ENCODE measurements around the gene CEP19. TPM values are rescaled to one million over a fixed set of nuclear protein-coding genes. Genes with fewer than 3 reads are reported as not detected.

CEP19 gene
- total RNA-seq, 1 experiment from 2014 or later, result 1.3 TPM

GRCh38 chr3:196684548-196685407 lies 27.3 kb downstream of the CEP19 start:
- Histone ChIP-seq H2AK5ac (ENCODE audit: insufficient read length, low read length) (no peak overlapping the region), H4K5ac (ENCODE audit: insufficient read length, low read depth, low read length) (no peak overlapping the region), H3K23me2 (ENCODE audit: insufficient read length, low read depth, low read length, poor library complexity, severe bottlenecking) (no peaks in the 10 kb centered on the region), H3K79me1 (ENCODE audit: insufficient read depth, low read depth, low read length, poor library complexity, severe bottlenecking) (no peaks in the 10 kb centered on the region), H3T11ph (ENCODE audit: low read length) (no peak overlapping the region), H3K4me1 (ENCODE audit: insufficient read depth, low read length) (no peaks in the 10 kb centered on the region; the same call in 1 of the 2 replicates), H4K20me1 (ENCODE audit: control insufficient read depth, insufficient read depth, insufficient read length) (no peaks in the 10 kb centered on the region), H2BK5ac (ENCODE audit: insufficient read length, low read length) (no peak overlapping the region), H3K56ac (ENCODE audit: insufficient read length, low read depth, low read length) (no peak overlapping the region), H3K27ac (ENCODE audit: insufficient read length, low read depth, low read length) (no peak overlapping the region), H4K8ac (replicated peaks; ENCODE audit: insufficient read length, low read depth, low read length) (no peak overlapping the region), H3K18ac (ENCODE audit: insufficient read length, low read depth, low read length) (peak overlapping the region; percentile 71), H3K14ac (ENCODE audit: insufficient read depth, low read length) (peak overlapping the region; percentile 83; the same call in 1 of the 2 replicates), H3K4ac (ENCODE audit: low read depth, low read length) (no peak overlapping the region), H2BK20ac (ENCODE audit: low read depth, low read length, poor library complexity, severe bottlenecking) (no peak overlapping the region), H3K79me2 (ENCODE audit: insufficient read depth, low read length) (no peaks in the 10 kb centered on the region), H3K4me2 (ENCODE audit: insufficient read depth, insufficient read length, low read length) (no peak overlapping the region), H2BK120ac (ENCODE audit: low read depth, low read length, poor library complexity, severe bottlenecking) (no peak overlapping the region), H3K23ac (ENCODE audit: insufficient read length, low read depth, low read length) (no peak overlapping the region), H3K27me3 (ENCODE audit: insufficient read depth, low read length) (no peaks in the 10 kb centered on the region), H2BK12ac (ENCODE audit: insufficient read length, low read depth, low read length) (no peak overlapping the region), H2BK15ac (ENCODE audit: low read depth, low read length) (no peak overlapping the region), H3K9ac (ENCODE audit: extremely low read depth, insufficient read length, low read length) (no peak overlapping the region), H3K9me3 (ENCODE audit: control insufficient read depth, low read depth, low read length) (no peaks in the 10 kb centered on the region), H4K91ac (ENCODE audit: insufficient read length, low read depth, low read length) (no peak overlapping the region), H2AFZ (ENCODE audit: low read length) (peak overlapping the region; percentile 96)
- no CpG with 5 or more reads among the region's 24 CpGs for WGBS (ENCODE audit: extremely low coverage, insufficient read length, low lambda C conversion rate)
- no peak overlapping the region for H3K4me3 Mint-ChIP-seq
- H3K4me1 Mint-ChIP-seq, result peaks cover 25 to 35% of the 10 kb centered on the region in 2 experiments
- no peaks in the 10 kb centered on the region for H3K27me3 Mint-ChIP-seq (ENCODE audit: low read depth)
- peaks cover 0 to 6% (median 0%) of the 10 kb centered on the region in 3 experiments; a peak in 2 of 7 replicates for H3K36me3 Mint-ChIP-seq (ENCODE audit: insufficient read depth in 1 of 3, low read depth in 3 of 3)
- H3K9me3 Mint-ChIP-seq, result no peaks in the 10 kb centered on the region; a peak in 1 of 5 replicates
- peak overlapping the region; percentile 15 to 70 (median 49); a peak in 5 of 7 replicates for H3K27ac Mint-ChIP-seq
- TF ChIP-seq CTCF (conservative IDR thresholded peaks at IDR 0.05), result peak; percentile 95
- peak; percentile 57 for DNase-seq
